Prostate gland (tissue), 2 donors: ENCODE data around the gene LMO2.

Experiments used
- CTCF ChIP-seq, 4 experiments: fragments of 200-600 bp in 2 of 4; fragments of 450-650 bp in 2 of 4; sonication (generic) in 2 of 4; IDR thresholded peaks; 1 replicate in 3 of 4; 2 replicates in 1 of 4; pipeline ENCODE4 v1.5.1; 2016 to 2019; ENCODE audit warnings: antibody characterized with exemption in 4 of 4, mild to moderate bottlenecking in 2 of 4, moderate library complexity in 2 of 4
- POLR2A ChIP-seq: fragments of 450-650 bp; IDR thresholded peaks from one replicate; pipeline ENCODE4 v1.6.1; 2016; ENCODE audit warnings: antibody characterized with exemption, mild to moderate bottlenecking

DNA sequence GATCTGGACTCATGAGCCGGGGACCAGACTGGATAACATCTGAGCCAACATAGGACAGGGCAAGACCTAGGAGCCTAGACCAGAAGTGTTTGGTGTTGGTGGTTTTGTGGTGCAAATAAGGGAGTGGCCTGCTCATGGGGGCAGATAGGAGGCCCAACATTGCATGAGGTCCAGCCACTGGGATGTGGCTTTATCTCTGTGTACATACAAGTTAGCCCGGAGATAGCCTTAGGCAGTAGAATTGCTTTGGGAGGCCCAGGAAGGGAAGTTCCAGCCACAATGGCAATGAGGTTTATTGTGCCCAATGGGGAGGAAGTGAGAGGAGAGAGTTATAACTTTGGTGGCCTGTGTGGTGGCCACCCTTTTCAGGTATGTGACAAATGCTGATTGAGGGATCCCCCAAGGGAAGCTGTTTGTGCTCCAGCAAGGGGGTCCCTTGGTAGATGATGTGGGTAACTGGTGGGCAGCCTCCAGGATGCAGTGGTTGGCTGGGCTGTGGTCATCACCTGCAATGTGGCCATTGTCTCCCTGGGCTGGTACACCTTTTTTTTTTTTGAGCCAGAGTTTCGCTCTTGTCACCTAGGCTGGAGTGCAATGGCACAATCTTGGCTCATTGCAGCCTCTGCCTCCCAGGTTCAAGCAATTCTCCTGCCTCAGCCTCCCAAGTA, 6.4 kb downstream of the LMO2 start:
- TF ChIP-seq CTCF (IDR thresholded peaks at IDR 0.05): no peak
- no peak for TF ChIP-seq POLR2A
